ENCODE measurements around the gene GPAM. TPM values are rescaled to one million over a fixed set of nuclear protein-coding genes. Genes with fewer than 3 reads are reported as not detected.

The GPAM gene
- total RNA-seq, 1 donor from 2014 or later: 6.9 TPM

GRCh38 chr10:112137154-112137987 is 46.2 kb downstream of the GPAM start:
- Histone ChIP-seq H3K27me3 (no peaks in the 10 kb centered on the region), H3K36me3 (no peaks in the 10 kb centered on the region), H3K4me1 (no peaks in the 10 kb centered on the region), H3K4me3 (no peak overlapping the region), H3K9me3 (no peaks in the 10 kb centered on the region), H3K27ac (no peak overlapping the region)
- peak in 1 of 2 donors; percentile 71 for DNase-seq (ENCODE audit: extremely low spot score in 2 of 2)
- intact Hi-C loops (cut with DNase I): no loop called here
- no peak for TF ChIP-seq POLR2AphosphoS5 (IDR thresholded peaks at IDR 0.05; ENCODE audit: insufficient read depth in 1 of 2, low read depth in 1 of 2)
- peak; percentile 16 to 82 (median 82) for TF ChIP-seq CTCF (IDR thresholded peaks at IDR 0.05)

GRCh38 chr10:112136486-112137153 is 46.9 kb downstream of the GPAM start:
- no peak for DNase-seq (ENCODE audit: extremely low spot score in 2 of 2)
- H3K4me1 ChIP-seq: peaks cover 7% of the 10 kb centered on the region

GRCh38 chr10:112135604-112136003 is 48.0 kb downstream of the GPAM start:
- Histone ChIP-seq H3K4me3 (no peak overlapping the region), H3K36me3 (no peaks in the 10 kb centered on the region), H3K27me3 (no peaks in the 10 kb centered on the region), H3K27ac (no peak overlapping the region), H3K9me3 (no peaks in the 10 kb centered on the region), H3K4me1 (peaks cover 13% of the 10 kb centered on the region)
- TF ChIP-seq CTCF (IDR thresholded peaks at IDR 0.05): no peak
- no peak for TF ChIP-seq POLR2A (IDR thresholded peaks at IDR 0.05)
- no peak for TF ChIP-seq POLR2AphosphoS5 (IDR thresholded peaks at IDR 0.05; ENCODE audit: insufficient read depth in 1 of 2, low read depth in 1 of 2)
- DNase-seq (ENCODE audit: extremely low spot score in 2 of 2): no peak
- intact Hi-C loops (cut with DNase I): no loop called here

More at GRCh38 chr10:112136486-112137153, 46.9 kb downstream of the GPAM start:
- no peaks in the 10 kb centered on the region for H3K36me3 ChIP-seq
- no peaks in the 10 kb centered on the region for H3K9me3 ChIP-seq
- H3K27ac ChIP-seq: no peak overlapping the region
- no peak overlapping the region for H3K4me3 ChIP-seq
- TF ChIP-seq POLR2A (IDR thresholded peaks at IDR 0.05) (no peak), POLR2AphosphoS5 (IDR thresholded peaks at IDR 0.05; ENCODE audit: insufficient read depth in 1 of 2, low read depth in 1 of 2) (no peak), CTCF (IDR thresholded peaks at IDR 0.05) (no peak)
- intact Hi-C loops (cut with DNase I): no loop called here
- no peaks in the 10 kb centered on the region for H3K27me3 ChIP-seq

GRCh38 chr10:112132435-112132834 is 51.1 kb downstream of the GPAM start:
- Histone ChIP-seq H3K27ac (no peak overlapping the region), H3K4me1 (peaks cover 13% of the 10 kb centered on the region), H3K36me3 (no peaks in the 10 kb centered on the region), H3K4me3 (no peak overlapping the region), H3K27me3 (no peaks in the 10 kb centered on the region), H3K9me3 (no peaks in the 10 kb centered on the region)
- intact Hi-C loops (cut with DNase I): no loop called here
- no peak for TF ChIP-seq POLR2AphosphoS5 (IDR thresholded peaks at IDR 0.05; ENCODE audit: insufficient read depth in 1 of 2, low read depth in 1 of 2)
- TF ChIP-seq POLR2A (IDR thresholded peaks at IDR 0.05): no peak
- no peak for TF ChIP-seq CTCF (IDR thresholded peaks at IDR 0.05)
- DNase-seq (ENCODE audit: extremely low spot score in 2 of 2): no peak

- peaks cover 13% of the 10 kb centered on the region for H3K4me1 ChIP-seq
- intact Hi-C loops (cut with DNase I): no loop called here
These were observed 51.6 kb downstream of the GPAM start for GRCh38 chr10:112131996-112132395.

More at GRCh38 chr10:112131996-112132395, 51.6 kb downstream of the GPAM start:
- Histone ChIP-seq H3K36me3 (no peaks in the 10 kb centered on the region), H3K27ac (no peak overlapping the region), H3K4me3 (no peak overlapping the region), H3K27me3 (no peaks in the 10 kb centered on the region), H3K9me3 (no peaks in the 10 kb centered on the region)
- no peak for DNase-seq (ENCODE audit: extremely low spot score in 2 of 2)
- TF ChIP-seq POLR2A (IDR thresholded peaks at IDR 0.05) (no peak), CTCF (IDR thresholded peaks at IDR 0.05) (no peak), POLR2AphosphoS5 (IDR thresholded peaks at IDR 0.05; ENCODE audit: insufficient read depth in 1 of 2, low read depth in 1 of 2) (no peak)

All from vagina (tissue), 2 donors.